Colonic mucosa (tissue), 4 donors: Measurements from ENCODE around the gene SIPA1L3. TPM values are rescaled to one million over a fixed set of nuclear protein-coding genes. Genes with fewer than 3 reads are reported as not detected.

ENCODE experiments used
- DNase-seq: peaks from one replicate; pipeline ENCODE4 v3.0.0-alpha.2; 2020
- H3K27ac ChIP-seq: fragments of 200-600 bp; one replicate; pipeline ENCODE4 v1.8.0; 2021
- H3K27me3 ChIP-seq: fragments of 200-600 bp; one replicate; pipeline ENCODE4 v1.8.0; 2021
- H3K36me3 ChIP-seq: fragments of 200-600 bp; one replicate; pipeline ENCODE4 v1.8.0; 2021
- H3K4me1 ChIP-seq: fragments of 200-600 bp; one replicate; pipeline ENCODE4 v1.8.0; 2021; ENCODE audit warnings: mild to moderate bottlenecking
- H3K4me3 ChIP-seq: fragments of 200-600 bp; one replicate; pipeline ENCODE4 v1.8.0; 2021
- H3K9ac ChIP-seq, 2 donors: one replicate each; pipeline ENCODE4 v1.7.0; 2013; ENCODE audit warnings: control low read depth in 2 of 2, low read depth in 2 of 2, low read length in 2 of 2
- H3K9me3 ChIP-seq: fragments of 200-600 bp; one replicate; pipeline ENCODE4 v1.8.0; 2021
- CTCF ChIP-seq: fragments of 200-600 bp; IDR thresholded peaks from one replicate; pipeline ENCODE4 v1.8.0; 2022; ENCODE audit warnings: antibody characterized with exemption, mild to moderate bottlenecking
- intact Hi-C: fragments of 100-400 bp; cut with DNase I; formaldehyde crosslinking; loops from one replicate; pipeline ENCODE4 v1.14.1; 2022
- total RNA-seq, 2 donors: library from RNA; stranded (reverse); fragmentation: NEBNext Ultra II Directional in 1 of 2; extraction: Animal tissue kit (Norgen Biotek cat#: 25700) in 1 of 2; gene quantifications; one replicate each; pipeline ENCODE4 v1.2.1, GENCODE V29; 2021
- donor health status: healthy.
- donor health status: DM: no; HTN: no; CAD: no.
- donor health status: DM: no; HTN: no; CAD: no.

The SIPA1L3 gene
- total RNA-seq, 2 donors from 2014 or later: 98.6 to 113 TPM

GRCh38 chr19:37972803-37973202, 65.8 kb downstream of the SIPA1L3 start:
- Histone ChIP-seq H3K9ac (no peak overlapping the region), H3K4me1 (no peaks in the 10 kb centered on the region), H3K4me3 (no peak overlapping the region), H3K9me3 (no peaks in the 10 kb centered on the region), H3K27ac (no peak overlapping the region), H3K27me3 (no peaks in the 10 kb centered on the region), H3K36me3 (no peaks in the 10 kb centered on the region)
- intact Hi-C loops: no loop called here
- no peak for DNase-seq
- TF ChIP-seq CTCF: no peak

- no peak for TF ChIP-seq CTCF
- Histone ChIP-seq H3K9ac (no peak overlapping the region), H3K4me1 (no peaks in the 10 kb centered on the region), H3K27me3 (no peaks in the 10 kb centered on the region), H3K4me3 (no peak overlapping the region), H3K27ac (no peak overlapping the region), H3K36me3 (no peaks in the 10 kb centered on the region), H3K9me3 (no peaks in the 10 kb centered on the region)
- intact Hi-C loops: no loop called here
- DNase-seq: no peak
These were observed 66.7 kb downstream of the SIPA1L3 start for GRCh38 chr19:37973666-37974065.

- intact Hi-C loops: no loop called here
- Histone ChIP-seq H3K4me3 (no peak overlapping the region), H3K9me3 (no peaks in the 10 kb centered on the region), H3K36me3 (no peaks in the 10 kb centered on the region), H3K27ac (no peak overlapping the region), H3K27me3 (no peaks in the 10 kb centered on the region), H3K4me1 (no peaks in the 10 kb centered on the region), H3K9ac (no peak overlapping the region)
- DNase-seq: no peak
- no peak for TF ChIP-seq CTCF
These were observed 68.1 kb downstream of the SIPA1L3 start for GRCh38 chr19:37975071-37975470.

- H3K36me3 ChIP-seq: no peaks in the 10 kb centered on the region
- H3K9me3 ChIP-seq: no peaks in the 10 kb centered on the region
- H3K27ac ChIP-seq: no peak overlapping the region
- H3K4me1 ChIP-seq: no peaks in the 10 kb centered on the region
- DNase-seq: no peak
- no peaks in the 10 kb centered on the region for H3K27me3 ChIP-seq
- no peak overlapping the region for H3K9ac ChIP-seq
- no peak overlapping the region for H3K4me3 ChIP-seq
- intact Hi-C loops: no loop called here
- no peak for TF ChIP-seq CTCF
These were observed 68.8 kb downstream of the SIPA1L3 start for GRCh38 chr19:37975596-37976515.

- no peak overlapping the region for H3K27ac ChIP-seq
- no peak overlapping the region for H3K9ac ChIP-seq
- intact Hi-C loops: no loop called here
- DNase-seq: no peak
- TF ChIP-seq CTCF: no peak
- H3K9me3 ChIP-seq: no peaks in the 10 kb centered on the region
- H3K4me1 ChIP-seq: peaks cover 6% of the 10 kb centered on the region
- H3K4me3 ChIP-seq: no peak overlapping the region
- H3K27me3 ChIP-seq: no peaks in the 10 kb centered on the region
- H3K36me3 ChIP-seq: no peaks in the 10 kb centered on the region
These were observed 70.4 kb downstream of the SIPA1L3 start for GRCh38 chr19:37977391-37977790.
